SU-DHL-6 (cell line): ENCODE results near the gene LGR6.

ENCODE experiments used
- H2AFZ ChIP-seq: fragments of 200-600 bp; sonication (generic); 2 replicates; pipeline ENCODE4 v1.6.1; 2014; ENCODE audit warnings: low read depth, mild to moderate bottlenecking, moderate library complexity, mixed read lengths, antibody characterized with exemption, low read length; ENCODE audit not compliant: severe bottlenecking
- H3F3A ChIP-seq: fragments of 200-600 bp; shearing (Covaris generic); 2 replicates; pipeline ENCODE4 v1.6.0; 2016; ENCODE audit warnings: antibody characterized with exemption, mild to moderate bottlenecking; ENCODE audit not compliant: insufficient read depth
- H3K27ac ChIP-seq: fragments of 200-600 bp; sonication (generic); 2 replicates; pipeline ENCODE4 v1.5.1; 2016; ENCODE audit warnings: low read depth, mild to moderate bottlenecking, low read length, moderate library complexity, mixed read lengths
- H3K27me3 ChIP-seq: fragments of 200-600 bp; sonication (generic), shearing (Covaris generic); 2 replicates; pipeline ENCODE4 v1.6.0; 2014; ENCODE audit warnings: mild to moderate bottlenecking, low read length
- H3K36me3 ChIP-seq: fragments of 200-600 bp; sonication (generic); 2 replicates; pipeline ENCODE4 v1.6.1; 2014; ENCODE audit warnings: mild to moderate bottlenecking, low read length, mixed read lengths
- H3K4me2 ChIP-seq: fragments of 300-600, 200-600 bp; shearing (Covaris generic), sonication (generic); 2 replicates; pipeline ENCODE4 v1.6.0; 2014; ENCODE audit warnings: low read length, low read depth, mild to moderate bottlenecking; ENCODE audit not compliant: poor library complexity, severe bottlenecking
- H3K4me3 ChIP-seq: fragments of 200-600 bp; sonication (generic); 2 replicates; pipeline ENCODE4 v1.5.1; 2014; ENCODE audit warnings: antibody characterized with exemption, low read length, mild to moderate bottlenecking, mixed read lengths; ENCODE audit not compliant: insufficient read depth, poor library complexity, severe bottlenecking
- H3K79me2 ChIP-seq: fragments of 200-600 bp; sonication (generic); 2 replicates; pipeline ENCODE4 v1.6.1; 2014; ENCODE audit warnings: mild to moderate bottlenecking, low read length, moderate library complexity; ENCODE audit not compliant: insufficient read depth
- H3K9ac ChIP-seq: fragments of 200-600 bp; sonication (generic); 2 replicates; pipeline ENCODE4 v1.7.0; 2014; ENCODE audit warnings: mild to moderate bottlenecking, low read length
- H3K9me2 ChIP-seq: fragments of 200-600 bp; sonication (generic); replicated peaks from 2 replicates; pipeline ENCODE4 v1.6.1; 2014; ENCODE audit warnings: low read length; ENCODE audit not compliant: insufficient read depth
- H3K9me3 ChIP-seq: fragments of 200-600 bp; sonication (generic); 2 replicates; pipeline ENCODE4 v1.6.1; 2014; ENCODE audit warnings: low read length, mixed read lengths; ENCODE audit not compliant: insufficient read depth
- H4K20me1 ChIP-seq: fragments of 200-600 bp; sonication (generic); 2 replicates; pipeline ENCODE4 v1.6.1; 2014; ENCODE audit warnings: low read depth, mild to moderate bottlenecking, antibody characterized with exemption, low read length, moderate library complexity, mixed read lengths
- EZH2phosphoT487 ChIP-seq: fragments of 200-600 bp; sonication (generic), shearing (Covaris generic); conservative IDR thresholded peaks from 2 replicates; pipeline ENCODE4 v1.6.1; 2018; ENCODE audit warnings: mild to moderate bottlenecking, antibody characterized with exemption, low read length, moderate library complexity, mixed read lengths
- TF ChIP-seq, protein P1 (sequence below): fragments of 200-600 bp; sonication (generic); IDR thresholded peaks from one replicate; pipeline ENCODE4 v1.5.1; 2017; ENCODE audit warnings: antibody characterized with exemption, mild to moderate bottlenecking, low read length, moderate library complexity; ENCODE audit not compliant: insufficient read depth, poor library complexity, severe bottlenecking

LGR6 gene

GRCh38 chr1:202268817-202269216 lies 75.2 kb downstream of the LGR6 start:
- Histone ChIP-seq H3K9ac (no peak overlapping the region), H3K4me2 (no peak overlapping the region), H2AFZ (no peak overlapping the region), H3K9me2 (no peaks in the 10 kb centered on the region), H3F3A (no peaks in the 10 kb centered on the region), H4K20me1 (no peaks in the 10 kb centered on the region), H3K79me2 (no peaks in the 10 kb centered on the region), H3K27ac (no peak overlapping the region), H3K36me3 (no peaks in the 10 kb centered on the region), H3K9me3 (no peaks in the 10 kb centered on the region), H3K4me3 (no peak overlapping the region), H3K27me3 (0 out of 2 replicates have a peak, but pooled peaks cover 4% of the 10 kb centered on the region)
- TF ChIP-seq, protein P1, sequence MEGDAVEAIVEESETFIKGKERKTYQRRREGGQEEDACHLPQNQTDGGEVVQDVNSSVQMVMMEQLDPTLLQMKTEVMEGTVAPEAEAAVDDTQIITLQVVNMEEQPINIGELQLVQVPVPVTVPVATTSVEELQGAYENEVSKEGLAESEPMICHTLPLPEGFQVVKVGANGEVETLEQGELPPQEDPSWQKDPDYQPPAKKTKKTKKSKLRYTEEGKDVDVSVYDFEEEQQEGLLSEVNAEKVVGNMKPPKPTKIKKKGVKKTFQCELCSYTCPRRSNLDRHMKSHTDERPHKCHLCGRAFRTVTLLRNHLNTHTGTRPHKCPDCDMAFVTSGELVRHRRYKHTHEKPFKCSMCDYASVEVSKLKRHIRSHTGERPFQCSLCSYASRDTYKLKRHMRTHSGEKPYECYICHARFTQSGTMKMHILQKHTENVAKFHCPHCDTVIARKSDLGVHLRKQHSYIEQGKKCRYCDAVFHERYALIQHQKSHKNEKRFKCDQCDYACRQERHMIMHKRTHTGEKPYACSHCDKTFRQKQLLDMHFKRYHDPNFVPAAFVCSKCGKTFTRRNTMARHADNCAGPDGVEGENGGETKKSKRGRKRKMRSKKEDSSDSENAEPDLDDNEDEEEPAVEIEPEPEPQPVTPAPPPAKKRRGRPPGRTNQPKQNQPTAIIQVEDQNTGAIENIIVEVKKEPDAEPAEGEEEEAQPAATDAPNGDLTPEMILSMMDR, result no peak
- no peak for TF ChIP-seq EZH2phosphoT487

DNA sequence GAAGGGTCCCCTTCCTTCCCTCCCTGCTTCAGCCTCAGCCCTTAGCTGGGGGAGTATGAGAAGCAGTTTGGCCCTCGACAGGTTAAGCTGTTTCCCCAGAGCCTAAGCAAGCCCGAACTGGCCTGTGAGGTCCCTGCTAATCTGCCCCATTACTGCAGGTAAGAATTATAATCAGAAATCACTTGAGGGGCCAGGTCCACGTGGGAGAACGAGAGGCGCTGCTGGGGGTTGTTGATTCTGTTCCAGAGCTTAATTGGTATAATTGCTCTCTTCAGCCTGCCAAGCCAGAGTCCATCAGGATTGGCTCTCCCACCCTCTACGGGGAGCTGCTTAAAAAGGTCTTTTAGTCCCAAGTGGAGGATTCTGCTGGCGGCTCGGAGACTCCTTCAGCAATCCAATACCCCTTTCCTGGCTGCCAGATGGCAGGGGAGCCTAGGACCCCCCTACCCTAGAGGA lies 77.3 kb downstream of the LGR6 start:
- Histone ChIP-seq H3K9ac (no peak overlapping the region), H3K9me2 (no peaks in the 10 kb centered on the region), H4K20me1 (no peaks in the 10 kb centered on the region), H3K27ac (no peak overlapping the region), H3F3A (no peaks in the 10 kb centered on the region), H3K4me3 (no peak overlapping the region), H3K36me3 (no peaks in the 10 kb centered on the region), H3K79me2 (no peaks in the 10 kb centered on the region), H2AFZ (no peak overlapping the region), H3K4me2 (no peak overlapping the region), H3K9me3 (no peaks in the 10 kb centered on the region), H3K27me3 (no peaks in the 10 kb centered on the region)
- no peak for TF ChIP-seq EZH2phosphoT487
- TF ChIP-seq, protein P1, result no peak

DNA sequence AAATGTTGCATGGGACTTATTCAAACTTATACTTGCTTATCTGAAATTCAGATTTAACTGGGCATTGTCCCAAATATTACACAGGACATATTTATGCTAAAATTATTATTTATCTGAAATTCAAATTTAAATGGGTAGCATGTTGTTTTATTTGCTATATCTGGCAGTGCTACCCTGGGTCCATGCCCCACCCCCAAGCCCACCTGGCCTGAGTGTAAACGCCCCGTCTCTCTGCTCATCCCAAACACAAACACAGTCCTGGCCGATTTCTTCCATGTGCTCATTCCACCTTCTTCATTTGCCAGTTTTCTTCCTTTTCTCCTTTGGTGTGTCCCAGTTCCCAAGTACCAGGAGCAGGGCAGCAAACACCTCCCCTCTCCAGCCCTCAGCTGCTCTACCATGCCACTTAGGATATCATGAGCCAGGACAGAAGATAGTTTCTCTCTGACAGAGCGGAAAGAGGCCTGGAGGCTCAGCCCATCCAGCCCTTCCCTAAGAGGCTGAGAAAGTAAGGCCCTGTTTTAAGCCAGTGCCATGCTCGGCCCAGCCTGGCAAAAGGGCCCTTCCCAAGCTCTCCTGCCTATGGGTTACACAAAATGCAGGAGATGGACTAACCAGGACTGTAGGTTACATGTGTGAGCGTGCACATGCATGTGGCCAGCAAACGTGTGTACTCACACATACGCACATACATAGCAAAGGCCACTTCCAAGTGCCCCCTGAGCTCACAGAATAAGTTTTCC lies 78.7 kb downstream of the LGR6 start:
- Histone ChIP-seq H3F3A (no peaks in the 10 kb centered on the region), H3K4me3 (no peak overlapping the region), H4K20me1 (no peaks in the 10 kb centered on the region), H2AFZ (no peak overlapping the region), H3K36me3 (no peaks in the 10 kb centered on the region), H3K27ac (no peak overlapping the region), H3K79me2 (no peaks in the 10 kb centered on the region), H3K27me3 (no peaks in the 10 kb centered on the region), H3K9ac (no peak overlapping the region), H3K9me2 (no peaks in the 10 kb centered on the region), H3K9me3 (no peaks in the 10 kb centered on the region), H3K4me2 (no peak overlapping the region)
- TF ChIP-seq, protein P1, result no peak
- no peak for TF ChIP-seq EZH2phosphoT487
